Bronchial epithelial cell (primary cell): ENCODE data around the gene NVL. TPM values are rescaled to one million over a fixed set of nuclear protein-coding genes. Genes with fewer than 3 reads are reported as not detected.

Experiments
- DNase-seq: peaks from one replicate; pipeline ENCODE4 v3.0.0-alpha.2; 2010; ENCODE audit warnings: low read depth
- FAIRE-seq: peaks from 2 replicates; lab custom pipeline; 2011; peaks lifted over from hg19 to GRCh38; lab: Jason Lieb, UNC
- H3K27me3 ChIP-seq: 2 replicates; pipeline ENCODE4 v1.5.1; 2011; ENCODE audit warnings: low read length; ENCODE audit not compliant: control insufficient read depth, insufficient read depth
- H3K36me3 ChIP-seq: 2 replicates; pipeline ENCODE4 v1.5.1; 2011; ENCODE audit warnings: low read length; ENCODE audit not compliant: control insufficient read depth, insufficient read depth
- H3K4me3 ChIP-seq: 2 replicates; pipeline ENCODE4 v1.5.1; 2011; ENCODE audit warnings: mild to moderate bottlenecking, low read depth, low read length, control low read depth
- total RNA-seq: library from RNA; depleted of rRNA; stranded (reverse); fragments of >200 nt; gene quantifications from 2 replicates; pipeline ENCODE4 v1.2.1, GENCODE V29; 2014
- TF ChIP-seq, protein P1 (sequence below): IDR thresholded peaks from 2 replicates; pipeline ENCODE4 v1.5.1; 2011; ENCODE audit warnings: mild to moderate bottlenecking, moderate library complexity, low read length, control low read depth, inconsistent platforms; ENCODE audit not compliant: insufficient read depth, severe bottlenecking

NVL gene
- total RNA-seq, 1 donor from 2014 or later: 23.7 TPM

- TF ChIP-seq, protein P1, sequence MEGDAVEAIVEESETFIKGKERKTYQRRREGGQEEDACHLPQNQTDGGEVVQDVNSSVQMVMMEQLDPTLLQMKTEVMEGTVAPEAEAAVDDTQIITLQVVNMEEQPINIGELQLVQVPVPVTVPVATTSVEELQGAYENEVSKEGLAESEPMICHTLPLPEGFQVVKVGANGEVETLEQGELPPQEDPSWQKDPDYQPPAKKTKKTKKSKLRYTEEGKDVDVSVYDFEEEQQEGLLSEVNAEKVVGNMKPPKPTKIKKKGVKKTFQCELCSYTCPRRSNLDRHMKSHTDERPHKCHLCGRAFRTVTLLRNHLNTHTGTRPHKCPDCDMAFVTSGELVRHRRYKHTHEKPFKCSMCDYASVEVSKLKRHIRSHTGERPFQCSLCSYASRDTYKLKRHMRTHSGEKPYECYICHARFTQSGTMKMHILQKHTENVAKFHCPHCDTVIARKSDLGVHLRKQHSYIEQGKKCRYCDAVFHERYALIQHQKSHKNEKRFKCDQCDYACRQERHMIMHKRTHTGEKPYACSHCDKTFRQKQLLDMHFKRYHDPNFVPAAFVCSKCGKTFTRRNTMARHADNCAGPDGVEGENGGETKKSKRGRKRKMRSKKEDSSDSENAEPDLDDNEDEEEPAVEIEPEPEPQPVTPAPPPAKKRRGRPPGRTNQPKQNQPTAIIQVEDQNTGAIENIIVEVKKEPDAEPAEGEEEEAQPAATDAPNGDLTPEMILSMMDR: no peak
- no peaks in the 10 kb centered on the region for H3K27me3 ChIP-seq
- no peak overlapping the region for H3K4me3 ChIP-seq
- H3K36me3 ChIP-seq: no peaks in the 10 kb centered on the region
- DNase-seq (no peak), FAIRE-seq (no peak)
Observed at GRCh38 chr1:224219011-224219611, 110.9 kb downstream of the NVL start.

- DNase-seq (no peak), FAIRE-seq (no peak)
- no peaks in the 10 kb centered on the region for H3K36me3 ChIP-seq
- TF ChIP-seq, protein P1: no peak
- H3K4me3 ChIP-seq: no peak overlapping the region
- no peaks in the 10 kb centered on the region for H3K27me3 ChIP-seq
Observed at GRCh38 chr1:224217655-224218623, 112.0 kb downstream of the NVL start.

DNA sequence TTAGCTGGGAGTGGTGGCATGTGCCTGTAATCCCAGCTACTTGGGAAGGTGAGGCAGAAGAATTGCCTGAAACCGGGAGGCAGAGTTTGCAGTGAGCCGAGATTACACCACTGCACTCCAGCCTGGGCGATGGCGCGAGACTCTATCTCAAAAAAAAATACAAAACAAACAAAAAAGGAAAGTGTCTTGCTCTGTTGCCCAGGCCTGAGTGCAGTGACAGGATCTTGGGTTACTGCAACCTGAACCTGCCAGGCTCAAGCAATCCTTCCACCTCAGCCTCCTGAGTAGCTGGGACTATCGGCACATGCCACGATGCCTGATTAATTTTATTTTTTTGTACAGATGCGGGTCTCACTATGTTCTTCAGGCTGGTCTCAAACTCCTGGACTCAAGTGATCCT lies 113.6 kb downstream of the NVL start:
- Histone ChIP-seq H3K4me3 (no peak overlapping the region), H3K36me3 (no peaks in the 10 kb centered on the region), H3K27me3 (no peaks in the 10 kb centered on the region)
- FAIRE-seq (no peak), DNase-seq (no peak)
- TF ChIP-seq, protein P1: no peak

GRCh38 chr1:224213438-224214119 lies 116.4 kb downstream of the NVL start:
- no peak for FAIRE-seq
- DNase-seq: no peak

DNA sequence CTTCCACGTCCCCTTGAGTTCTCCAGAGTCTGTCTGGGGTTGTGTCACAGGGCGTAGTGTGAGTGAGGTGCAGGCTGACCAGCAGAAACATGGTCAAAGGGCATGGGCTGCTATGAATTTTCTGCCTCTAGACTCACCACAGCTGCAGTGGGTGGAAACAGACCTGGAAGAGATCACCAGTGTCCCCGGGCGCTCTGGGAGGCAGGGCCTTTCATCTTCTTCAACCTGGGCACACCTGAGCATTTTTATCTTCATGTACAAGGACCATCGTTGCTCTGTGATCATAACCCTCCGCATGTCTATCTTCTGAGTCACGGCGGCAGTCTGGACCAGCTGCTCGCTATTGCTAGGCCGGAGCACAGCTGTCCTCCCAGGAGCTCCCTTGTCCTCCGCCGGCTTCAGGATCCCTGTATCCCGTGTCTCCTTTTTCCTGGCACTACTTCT lies 117.3 kb downstream of the NVL start:
- FAIRE-seq (no peak), DNase-seq (no peak)
- Histone ChIP-seq H3K27me3 (no peaks in the 10 kb centered on the region), H3K4me3 (no peak overlapping the region), H3K36me3 (no peaks in the 10 kb centered on the region)
- TF ChIP-seq, protein P1: no peak

More at GRCh38 chr1:224213438-224214119, 116.4 kb downstream of the NVL start:
- Histone ChIP-seq H3K36me3 (no peaks in the 10 kb centered on the region), H3K27me3 (no peaks in the 10 kb centered on the region), H3K4me3 (no peak overlapping the region)
- TF ChIP-seq, protein P1: no peak
